WERI-Rb-1 (cell line): ENCODE results near the gene OR1J2.

ENCODE experiments used
- DNase-seq: peaks from one replicate; pipeline ENCODE4 v3.0.0-alpha.2; 2020
- H3K27ac ChIP-seq: fragments of 250-450 bp; sonication (Bioruptor Pico); 2 replicates; pipeline ENCODE4 v1.5.1; 2020; ENCODE audit warnings: mild to moderate bottlenecking, moderate library complexity
- H3K27me3 ChIP-seq: fragments of 250-450 bp; sonication (Bioruptor Pico); 2 replicates; pipeline ENCODE4 v1.5.1; 2021; ENCODE audit warnings: mild to moderate bottlenecking, low read depth, moderate library complexity; ENCODE audit not compliant: insufficient read depth, severe bottlenecking
- H3K36me3 ChIP-seq: fragments of 250-450 bp; sonication (Bioruptor Pico); 2 replicates; pipeline ENCODE4 v1.5.1; 2020; ENCODE audit warnings: mild to moderate bottlenecking, moderate library complexity
- H3K4me3 ChIP-seq: 2 replicates; pipeline ENCODE4 v1.5.1; 2011; ENCODE audit warnings: low read depth, mild to moderate bottlenecking, control low read depth, low read length
- H3K9me3 ChIP-seq: fragments of 250-450 bp; sonication (Bioruptor Pico); 2 replicates; pipeline ENCODE4 v1.5.1; 2021; ENCODE audit warnings: mild to moderate bottlenecking, moderate library complexity; ENCODE audit not compliant: severe bottlenecking
- TF ChIP-seq, protein P1 (sequence below): IDR thresholded peaks from 2 replicates; pipeline ENCODE4 v1.5.1; 2011; ENCODE audit warnings: low read depth, mild to moderate bottlenecking, control low read depth, inconsistent platforms, low read length

OR1J2 gene

DNA sequence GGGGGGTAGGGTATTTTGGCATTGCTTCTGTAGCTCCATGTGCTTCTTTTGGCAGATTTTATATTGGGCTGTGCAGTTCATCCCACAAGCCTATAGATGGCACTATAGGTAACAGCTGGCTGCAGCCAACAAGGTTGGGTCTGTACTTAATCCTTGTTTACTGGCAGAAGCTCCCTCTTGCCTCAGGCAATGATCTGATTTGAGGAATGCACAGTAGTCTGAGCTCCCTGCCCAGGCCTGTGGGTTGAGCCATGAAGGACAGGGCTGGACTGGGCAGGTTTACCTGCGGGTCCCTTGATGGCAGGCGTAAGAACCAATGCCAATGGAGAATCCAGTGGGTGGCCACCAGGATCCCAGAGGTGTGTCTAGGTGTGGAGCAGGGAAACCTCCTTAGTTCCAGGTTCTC, 11.7 kb upstream of the OR1J2 start:
- TF ChIP-seq, protein P1, sequence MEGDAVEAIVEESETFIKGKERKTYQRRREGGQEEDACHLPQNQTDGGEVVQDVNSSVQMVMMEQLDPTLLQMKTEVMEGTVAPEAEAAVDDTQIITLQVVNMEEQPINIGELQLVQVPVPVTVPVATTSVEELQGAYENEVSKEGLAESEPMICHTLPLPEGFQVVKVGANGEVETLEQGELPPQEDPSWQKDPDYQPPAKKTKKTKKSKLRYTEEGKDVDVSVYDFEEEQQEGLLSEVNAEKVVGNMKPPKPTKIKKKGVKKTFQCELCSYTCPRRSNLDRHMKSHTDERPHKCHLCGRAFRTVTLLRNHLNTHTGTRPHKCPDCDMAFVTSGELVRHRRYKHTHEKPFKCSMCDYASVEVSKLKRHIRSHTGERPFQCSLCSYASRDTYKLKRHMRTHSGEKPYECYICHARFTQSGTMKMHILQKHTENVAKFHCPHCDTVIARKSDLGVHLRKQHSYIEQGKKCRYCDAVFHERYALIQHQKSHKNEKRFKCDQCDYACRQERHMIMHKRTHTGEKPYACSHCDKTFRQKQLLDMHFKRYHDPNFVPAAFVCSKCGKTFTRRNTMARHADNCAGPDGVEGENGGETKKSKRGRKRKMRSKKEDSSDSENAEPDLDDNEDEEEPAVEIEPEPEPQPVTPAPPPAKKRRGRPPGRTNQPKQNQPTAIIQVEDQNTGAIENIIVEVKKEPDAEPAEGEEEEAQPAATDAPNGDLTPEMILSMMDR: peak; percentile 96
- Histone ChIP-seq H3K27ac (peak overlapping the region; percentile 29), H3K27me3 (no peaks in the 10 kb centered on the region), H3K4me3 (no peak overlapping the region), H3K9me3 (peaks cover 5% of the 10 kb centered on the region), H3K36me3 (no peaks in the 10 kb centered on the region)
- DNase-seq: peak; percentile 82

DNA sequence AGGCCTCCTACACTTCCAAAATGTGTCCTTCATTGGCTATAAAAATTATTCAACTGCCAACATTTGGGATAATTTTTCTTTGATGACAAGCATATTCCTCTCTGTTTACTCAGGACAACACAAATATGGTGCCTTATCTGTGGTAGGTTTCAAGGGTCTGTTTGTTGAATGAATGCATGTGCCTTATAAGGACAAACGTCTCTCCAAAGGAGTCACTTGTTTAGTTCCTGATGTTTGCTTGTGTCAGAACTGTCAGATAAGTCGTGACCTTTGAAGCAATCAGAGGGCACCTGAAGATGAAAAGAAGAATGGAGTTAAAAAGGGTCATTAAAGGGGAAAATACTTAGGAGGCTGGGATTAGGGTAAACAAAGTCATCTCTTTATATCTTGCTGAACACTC, 3.6 kb upstream of the OR1J2 start:
- no peak overlapping the region for H3K4me3 ChIP-seq
- H3K27me3 ChIP-seq: no peaks in the 10 kb centered on the region
- H3K27ac ChIP-seq: no peak overlapping the region
- no peaks in the 10 kb centered on the region for H3K9me3 ChIP-seq
- TF ChIP-seq, protein P1: no peak
- no peaks in the 10 kb centered on the region for H3K36me3 ChIP-seq
- DNase-seq: no peak

DNA sequence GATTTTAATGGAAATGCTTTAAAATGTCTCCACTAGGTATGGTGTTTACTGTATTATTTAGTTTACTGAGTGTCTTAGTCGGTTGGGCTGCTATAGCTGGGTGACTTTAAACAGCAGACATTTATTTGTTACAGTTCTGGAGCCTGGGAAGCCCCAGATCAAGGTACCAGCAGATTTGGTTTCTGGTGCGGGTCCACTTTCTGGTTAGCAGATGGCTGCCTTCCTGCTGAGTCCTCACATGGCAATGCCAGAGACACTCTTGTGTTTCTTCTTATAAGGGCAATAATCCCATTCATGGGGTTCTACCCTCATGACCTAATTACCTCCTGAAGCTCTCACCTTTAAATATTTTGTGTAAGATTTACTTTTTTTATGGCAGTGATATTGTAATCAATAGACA, 7.6 kb downstream of the OR1J2 start:
- no peak overlapping the region for H3K4me3 ChIP-seq
- TF ChIP-seq, protein P1: no peak
- no peak overlapping the region for H3K27ac ChIP-seq
- no peaks in the 10 kb centered on the region for H3K9me3 ChIP-seq
- DNase-seq: no peak
- H3K36me3 ChIP-seq: no peaks in the 10 kb centered on the region
- no peaks in the 10 kb centered on the region for H3K27me3 ChIP-seq

DNA sequence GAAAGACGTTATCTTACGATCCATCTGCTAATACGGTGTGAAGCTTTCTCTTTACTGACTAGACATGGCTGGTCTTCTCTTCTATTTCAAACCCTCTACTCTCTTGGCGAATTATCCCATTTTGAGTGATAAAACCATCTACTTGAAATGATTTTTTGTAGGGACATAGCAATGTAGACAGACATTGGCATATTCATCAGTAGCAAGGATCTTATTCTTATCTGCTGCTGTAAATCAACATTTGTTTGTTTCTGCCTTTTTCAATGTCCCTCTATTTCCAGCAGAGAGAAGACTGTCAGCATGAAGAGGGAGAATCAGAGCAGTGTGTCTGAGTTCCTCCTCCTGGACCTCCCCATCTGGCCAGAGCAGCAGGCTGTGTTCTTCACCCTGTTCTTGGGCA, 8.2 kb downstream of the OR1J2 start, which contains the start of gene OR1J4:
TSS of gene OR1J4 (plus strand) at position 301 of the 400 bp plus-strand sequence. CDS start at position 301, 0 bp downstream.
- TF ChIP-seq, protein P1: no peak

DNA sequence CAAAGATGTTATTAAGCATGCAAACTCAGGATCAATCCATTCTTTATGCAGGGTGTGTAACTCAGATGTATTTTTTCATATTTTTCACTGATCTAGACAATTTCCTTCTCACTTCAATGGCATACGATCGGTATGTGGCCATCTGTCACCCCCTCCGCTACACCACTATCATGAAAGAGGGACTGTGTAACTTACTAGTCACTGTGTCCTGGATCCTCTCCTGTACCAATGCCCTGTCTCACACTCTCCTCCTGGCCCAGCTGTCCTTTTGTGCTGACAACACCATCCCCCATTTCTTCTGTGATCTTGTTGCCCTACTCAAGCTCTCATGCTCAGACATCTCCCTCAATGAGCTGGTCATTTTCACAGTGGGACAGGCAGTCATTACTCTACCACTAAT, 8.8 kb downstream of the OR1J2 start:
- no peaks in the 10 kb centered on the region for H3K9me3 ChIP-seq
- no peaks in the 10 kb centered on the region for H3K36me3 ChIP-seq
- no peak overlapping the region for H3K4me3 ChIP-seq
- no peak overlapping the region for H3K27ac ChIP-seq
- no peak for DNase-seq
- no peaks in the 10 kb centered on the region for H3K27me3 ChIP-seq
- TF ChIP-seq, protein P1: no peak

More for the DNA sequence above, 8.2 kb downstream of the OR1J2 start, which contains the start of gene OR1J4:
- Histone ChIP-seq H3K27ac (no peak within 1 kb of the TSS), H3K9me3 (no peaks in the 10 kb centered on the region), H3K36me3 (no peaks in the 10 kb centered on the region), H3K27me3 (no peaks in the 10 kb centered on the region), H3K4me3 (no peak within 1 kb of the TSS)
- DNase-seq: no peak

DNA sequence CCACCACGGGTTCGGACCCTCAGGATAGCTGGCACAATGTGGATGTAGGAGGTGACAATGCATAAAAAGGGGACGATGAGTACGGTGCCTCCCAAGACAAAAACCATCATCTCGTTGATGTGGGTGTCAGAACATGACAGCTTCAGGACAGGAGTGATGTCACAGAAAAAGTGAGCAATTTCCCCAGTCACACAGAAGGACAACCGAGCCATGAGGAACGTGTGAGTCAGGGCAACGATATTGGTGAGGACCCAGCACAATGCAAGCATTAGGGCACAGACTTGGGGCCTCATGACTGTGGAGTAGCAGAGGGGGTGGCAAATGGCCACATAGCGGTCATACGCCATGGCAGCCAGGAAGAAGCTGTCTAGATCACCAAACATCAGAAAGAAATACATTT, 16.0 kb downstream of the OR1J2 start:
- DNase-seq: no peak
- no peak overlapping the region for H3K27ac ChIP-seq
- H3K36me3 ChIP-seq: no peaks in the 10 kb centered on the region
- TF ChIP-seq, protein P1: no peak
- no peak overlapping the region for H3K4me3 ChIP-seq
- H3K9me3 ChIP-seq: peaks cover 5% of the 10 kb centered on the region
- H3K27me3 ChIP-seq: no peaks in the 10 kb centered on the region
